Spleen (tissue), 7 donors: ENCODE results near the gene NAXE.

ENCODE experiments used
- POLR2A ChIP-seq, 3 donors: fragments of 450-650 bp; IDR thresholded peaks; one replicate each; pipeline ENCODE4 v1.5.1; 2017; ENCODE audit warnings: antibody characterized with exemption in 3 of 3, mild to moderate bottlenecking in 1 of 3
- POLR2AphosphoS5 ChIP-seq, 3 donors: sonication (generic); formaldehyde crosslinking; IDR thresholded peaks; one replicate each; pipeline ENCODE4 v1.5.1; 2017; ENCODE audit warnings: antibody characterized with exemption in 3 of 3
- TF ChIP-seq, protein P1 (sequence below), 11 experiments: fragments of 200-600 bp in 7 of 11; fragments of 450-650 bp in 4 of 11; sonication (generic) in 4 of 11; IDR thresholded peaks in 8 of 11; conservative IDR thresholded peaks in 3 of 11; 1 replicate in 7 of 11; 2 replicates in 4 of 11; pipeline versions ENCODE4 v1.4.0 to v1.8.0; 2016 to 2021; ENCODE audit warnings: antibody characterized with exemption in 11 of 11, inconsistent platforms in 4 of 11, mild to moderate bottlenecking in 1 of 11
- donor health status: DM: no; HTN: no; CAD: no; lungs with moderate emphysema.
- donor health status: DM: no; HTN: no; CAD: no.
- donor health status: DM: no; HTN: no; CAD: no.

DNA sequence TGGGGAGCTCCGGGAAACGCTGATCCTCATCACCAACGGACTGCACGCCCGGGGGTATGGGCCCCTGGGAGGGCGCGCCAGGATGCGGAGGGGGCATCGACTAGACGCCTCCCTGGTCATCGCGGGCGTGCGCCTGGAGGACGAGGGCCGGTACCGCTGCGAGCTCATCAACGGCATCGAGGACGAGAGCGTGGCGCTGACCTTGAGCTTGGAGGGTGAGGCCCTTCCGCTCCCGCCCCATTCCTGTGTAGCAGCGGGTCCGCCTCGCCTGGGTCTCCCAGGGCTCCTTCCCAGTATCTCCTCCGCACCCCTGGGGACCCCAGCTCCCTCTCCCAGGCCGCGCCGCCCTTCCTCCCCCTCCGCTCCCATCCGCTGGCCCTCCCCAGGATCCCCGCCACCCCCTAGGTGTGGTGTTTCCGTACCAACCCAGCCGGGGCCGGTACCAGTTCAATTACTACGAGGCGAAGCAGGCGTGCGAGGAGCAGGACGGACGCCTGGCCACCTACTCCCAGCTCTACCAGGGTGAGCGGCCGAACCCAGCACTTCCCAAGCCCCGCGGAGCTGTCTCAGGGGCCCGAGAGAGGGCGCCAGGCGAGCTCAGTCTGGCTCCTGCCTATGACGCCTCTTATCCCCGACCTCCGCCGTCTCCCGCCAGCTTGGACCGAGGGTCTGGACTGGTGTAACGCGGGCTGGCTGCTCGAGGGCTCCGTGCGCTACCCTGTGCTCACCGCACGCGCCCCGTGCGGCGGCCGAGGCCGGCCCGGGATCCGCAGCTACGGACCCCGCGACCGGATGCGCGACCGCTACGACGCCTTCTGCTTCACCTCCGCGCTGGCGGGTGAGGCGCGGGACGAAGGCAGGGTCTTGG is 32.6 kb downstream of the NAXE start:
- TF ChIP-seq, protein P1, sequence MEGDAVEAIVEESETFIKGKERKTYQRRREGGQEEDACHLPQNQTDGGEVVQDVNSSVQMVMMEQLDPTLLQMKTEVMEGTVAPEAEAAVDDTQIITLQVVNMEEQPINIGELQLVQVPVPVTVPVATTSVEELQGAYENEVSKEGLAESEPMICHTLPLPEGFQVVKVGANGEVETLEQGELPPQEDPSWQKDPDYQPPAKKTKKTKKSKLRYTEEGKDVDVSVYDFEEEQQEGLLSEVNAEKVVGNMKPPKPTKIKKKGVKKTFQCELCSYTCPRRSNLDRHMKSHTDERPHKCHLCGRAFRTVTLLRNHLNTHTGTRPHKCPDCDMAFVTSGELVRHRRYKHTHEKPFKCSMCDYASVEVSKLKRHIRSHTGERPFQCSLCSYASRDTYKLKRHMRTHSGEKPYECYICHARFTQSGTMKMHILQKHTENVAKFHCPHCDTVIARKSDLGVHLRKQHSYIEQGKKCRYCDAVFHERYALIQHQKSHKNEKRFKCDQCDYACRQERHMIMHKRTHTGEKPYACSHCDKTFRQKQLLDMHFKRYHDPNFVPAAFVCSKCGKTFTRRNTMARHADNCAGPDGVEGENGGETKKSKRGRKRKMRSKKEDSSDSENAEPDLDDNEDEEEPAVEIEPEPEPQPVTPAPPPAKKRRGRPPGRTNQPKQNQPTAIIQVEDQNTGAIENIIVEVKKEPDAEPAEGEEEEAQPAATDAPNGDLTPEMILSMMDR (IDR thresholded peaks at IDR 0.05 in 8 of 11, conservative IDR thresholded peaks at IDR 0.05 in 3 of 11), result peak in 4 of 11 experiments; percentile 19 to 32 (median 25)
- TF ChIP-seq POLR2AphosphoS5 (IDR thresholded peaks at IDR 0.05), result peak in 2 of 3 donors; percentile 35 to 37
- TF ChIP-seq POLR2A (IDR thresholded peaks at IDR 0.05), result no peak
